Activated CD4-positive, CD25-positive, alpha-beta regulatory T cell treated with anti-CD3 and anti-CD28 coated beads, Interleukin-2, amount 50 U/mL, for 72 hours (primary cell): Measurements from ENCODE around the gene CHN2.

Experiments used
- DNase-seq: peaks from one replicate; pipeline ENCODE4 v3.0.0; 2021

The CHN2 gene

DNA sequence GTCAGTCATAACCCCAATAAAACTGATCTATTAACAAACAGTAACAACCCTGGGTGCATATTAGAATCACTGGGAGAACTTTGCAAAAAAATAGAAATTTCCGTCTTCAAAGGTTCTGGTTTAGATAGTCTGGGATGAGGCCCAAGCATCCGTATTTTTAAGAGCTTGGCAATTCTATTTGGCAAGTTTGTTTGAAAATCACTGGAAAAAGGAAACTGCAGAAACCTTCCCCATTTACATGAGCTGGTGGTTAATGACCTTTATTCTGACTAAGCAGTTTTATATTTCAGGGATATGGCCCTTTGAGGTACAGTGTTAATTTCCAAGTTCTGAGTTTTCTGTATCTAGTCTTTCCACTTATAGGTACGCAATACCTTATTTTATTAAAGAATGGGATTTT, 253.3 kb downstream of the CHN2 start:
- DNase-seq: no peak

DNA sequence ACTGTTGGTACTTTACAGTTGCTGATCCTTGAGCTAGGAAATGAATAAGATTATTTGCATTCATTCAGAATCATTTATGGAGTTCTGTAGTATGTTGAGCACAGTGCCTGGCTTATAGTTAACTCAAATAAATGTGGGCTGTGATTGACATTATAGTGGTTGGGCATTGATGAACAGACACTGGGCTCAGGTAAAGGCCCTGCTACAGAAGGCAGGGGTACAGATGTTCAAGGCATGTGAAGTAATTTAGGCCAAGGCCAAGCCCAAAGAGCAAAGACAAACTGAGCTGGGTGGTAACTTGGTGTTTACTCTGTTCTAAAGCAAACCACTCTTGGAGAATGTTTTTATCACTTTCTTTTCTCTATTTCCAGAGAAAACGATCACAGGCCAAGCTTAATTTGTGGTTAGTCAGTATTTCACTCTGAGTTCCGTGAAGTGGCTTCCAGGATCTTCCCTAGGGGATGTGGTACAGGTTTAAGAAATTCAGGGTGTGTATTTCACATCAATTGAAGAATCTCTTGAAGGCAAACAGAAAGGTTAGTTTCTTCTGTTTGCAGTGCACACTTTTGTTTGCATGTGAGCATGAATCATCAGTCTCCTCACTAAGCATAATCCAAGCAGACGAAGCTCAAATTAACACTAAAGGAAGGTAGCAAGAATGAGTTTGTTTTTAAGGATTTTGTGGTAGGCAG, 255.1 kb downstream of the CHN2 start:
- no peak for DNase-seq

DNA sequence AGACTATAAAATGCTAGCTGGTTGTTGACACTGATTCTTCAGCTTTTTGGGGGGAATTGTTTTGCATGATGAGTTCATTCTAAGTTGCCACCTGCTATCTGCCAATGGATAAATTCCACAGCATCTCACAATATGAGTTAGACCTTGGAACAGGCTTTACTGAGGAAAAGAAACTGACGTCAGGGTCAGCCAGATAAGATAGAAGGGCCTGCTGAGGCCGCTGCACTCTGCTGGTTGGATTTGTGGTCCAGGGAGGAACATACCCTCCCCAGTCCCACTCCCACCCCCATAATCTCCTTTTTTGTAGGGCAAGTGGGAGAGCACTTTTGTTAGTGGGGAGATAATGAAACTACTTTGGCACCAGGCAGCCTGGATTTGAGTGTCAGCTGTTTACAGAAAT, 258.4 kb downstream of the CHN2 start:
- DNase-seq: no peak

DNA sequence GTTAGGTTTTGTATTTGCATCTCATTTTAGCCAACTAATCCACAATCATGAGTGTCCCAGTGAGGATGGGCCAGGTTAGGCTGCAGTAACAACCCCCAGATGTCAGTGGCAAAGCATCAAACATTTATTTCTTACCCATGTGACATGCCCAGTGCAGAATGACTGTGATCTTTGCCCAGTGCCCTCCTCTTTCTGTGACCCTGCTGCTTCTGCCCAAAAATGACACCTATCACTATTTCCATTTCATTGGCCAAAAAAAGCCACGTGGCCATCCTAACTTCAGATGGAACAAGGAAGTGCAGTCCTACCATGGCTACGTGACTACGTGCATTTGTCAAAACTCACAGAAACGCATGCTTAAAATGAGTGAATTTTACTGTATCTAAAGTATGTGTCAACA, 259.9 kb downstream of the CHN2 start:
- no peak for DNase-seq

DNA sequence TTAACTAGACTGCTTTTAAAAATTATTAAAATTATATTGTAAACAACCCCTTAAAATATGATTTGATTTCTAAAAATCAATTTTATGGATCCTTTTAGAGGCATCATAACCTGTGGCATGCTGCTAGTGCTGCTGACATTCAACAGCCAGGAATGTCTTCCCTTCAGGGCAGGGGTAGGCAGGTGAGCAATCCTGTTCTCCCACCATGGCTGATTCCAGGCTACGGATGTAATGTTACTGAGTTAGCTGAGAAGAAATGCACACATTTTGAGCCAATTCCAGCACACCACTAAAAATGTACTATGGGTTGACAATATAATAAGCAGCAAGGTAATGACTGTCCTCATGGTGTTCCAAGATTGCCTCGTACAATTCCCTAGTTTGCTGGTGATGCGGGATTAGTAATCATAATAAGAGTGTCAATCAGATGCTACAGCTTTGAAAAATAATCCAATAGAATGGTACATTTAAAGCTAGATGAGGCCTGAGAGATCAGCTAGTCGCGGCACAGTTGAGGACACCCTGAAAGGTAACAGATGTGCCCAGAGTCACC, 260.4 kb downstream of the CHN2 start:
- no peak for DNase-seq

DNA sequence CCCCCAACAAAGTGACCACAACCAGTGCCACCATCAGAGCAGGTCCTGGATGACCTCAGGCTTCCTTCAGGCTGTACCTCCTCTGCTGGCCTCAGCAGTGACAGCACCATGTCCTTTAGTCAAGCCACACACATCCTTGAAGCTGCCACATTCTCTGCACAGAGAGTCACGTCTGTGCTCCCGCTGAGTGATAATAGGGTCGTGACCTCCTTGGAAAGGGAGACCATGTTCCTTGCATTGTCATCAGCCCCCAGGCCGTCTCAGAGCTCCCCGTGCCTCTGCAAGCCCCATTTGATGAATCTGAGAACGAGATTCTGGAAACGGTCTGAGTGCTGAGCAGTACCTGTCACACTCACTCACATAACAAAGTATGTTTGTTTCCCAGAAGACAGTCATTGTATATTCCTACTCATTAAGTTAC, 262.6 kb downstream of the CHN2 start:
- DNase-seq: no peak

DNA sequence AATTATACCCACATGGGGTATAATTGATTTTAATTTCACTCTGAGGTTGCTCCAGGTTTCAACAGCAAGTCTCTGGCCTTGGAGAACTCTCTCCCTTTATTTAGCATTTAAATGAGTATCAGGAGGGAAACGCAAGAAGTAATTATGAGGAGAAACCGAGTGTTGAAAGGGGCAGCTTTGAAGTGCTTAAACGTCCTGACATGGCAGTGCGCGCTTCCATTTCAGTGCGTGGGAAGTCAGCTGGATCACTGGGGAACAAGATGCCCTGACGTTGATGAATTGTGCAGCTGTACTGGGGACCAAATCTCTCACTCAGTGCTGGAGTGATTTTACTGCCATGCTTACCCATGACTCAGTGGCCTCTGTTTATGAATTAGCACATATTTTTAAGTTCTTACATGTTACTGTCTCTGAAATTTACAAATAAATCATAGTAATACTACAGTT, 263.0 kb downstream of the CHN2 start:
- no peak for DNase-seq

DNA sequence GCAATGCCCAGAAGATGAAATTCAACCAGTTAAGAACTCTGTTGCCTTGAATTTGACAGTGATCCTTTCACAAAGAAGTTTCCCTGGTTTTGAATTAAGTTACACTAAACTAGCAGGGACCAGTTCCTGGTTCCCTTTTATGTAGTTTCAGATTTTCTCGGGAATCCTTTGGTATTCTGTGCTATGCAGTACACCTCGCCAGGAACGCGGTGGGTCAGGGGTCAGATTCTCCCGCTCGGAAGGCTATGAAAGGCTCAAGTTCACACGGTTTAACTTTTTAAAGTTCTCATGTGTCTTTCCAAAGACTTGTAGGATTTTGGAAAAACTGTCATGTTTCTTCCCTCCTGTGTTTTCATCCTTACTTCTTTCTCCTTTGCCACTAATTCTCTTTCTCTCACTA, 264.4 kb downstream of the CHN2 start:
- no peak for DNase-seq

DNA sequence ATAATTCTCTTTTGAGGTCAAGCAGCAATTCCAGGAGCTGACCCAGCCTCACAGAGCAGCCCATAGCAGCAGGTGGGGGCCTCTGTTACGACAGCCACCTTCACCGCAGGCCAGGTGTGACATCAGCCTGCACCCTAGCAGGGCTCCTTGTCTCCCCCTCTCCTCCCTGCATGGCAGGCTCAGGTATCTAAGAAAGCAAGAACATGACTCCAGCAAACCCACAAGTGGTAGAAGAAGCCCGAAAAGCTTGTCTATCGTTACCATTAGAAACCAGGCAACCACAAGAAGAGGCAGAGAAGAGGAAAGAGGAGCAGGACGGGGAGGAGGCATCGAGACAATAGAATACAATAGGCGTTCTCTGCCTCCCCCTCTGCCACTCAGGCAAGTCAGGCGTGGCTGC, 265.0 kb downstream of the CHN2 start:
- DNase-seq: no peak

DNA sequence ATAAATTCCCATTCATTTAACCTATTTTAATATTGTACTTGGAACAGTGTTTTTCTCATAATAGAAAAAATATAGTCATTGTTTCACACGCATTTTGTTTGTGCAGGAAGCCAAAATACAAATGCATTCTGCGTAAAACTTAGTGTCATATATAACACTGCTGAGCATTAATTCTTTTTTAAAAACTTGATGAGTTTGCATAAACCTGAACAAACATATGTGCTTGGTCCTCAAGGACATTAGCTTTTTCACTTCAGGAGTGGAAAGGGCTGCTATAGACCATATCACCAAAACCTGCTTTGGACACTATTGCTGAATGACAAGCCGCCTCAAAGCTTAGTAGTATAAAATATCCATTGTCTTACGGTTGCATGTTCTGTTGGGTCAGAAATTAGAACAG, 267.4 kb downstream of the CHN2 start:
- DNase-seq: no peak

DNA sequence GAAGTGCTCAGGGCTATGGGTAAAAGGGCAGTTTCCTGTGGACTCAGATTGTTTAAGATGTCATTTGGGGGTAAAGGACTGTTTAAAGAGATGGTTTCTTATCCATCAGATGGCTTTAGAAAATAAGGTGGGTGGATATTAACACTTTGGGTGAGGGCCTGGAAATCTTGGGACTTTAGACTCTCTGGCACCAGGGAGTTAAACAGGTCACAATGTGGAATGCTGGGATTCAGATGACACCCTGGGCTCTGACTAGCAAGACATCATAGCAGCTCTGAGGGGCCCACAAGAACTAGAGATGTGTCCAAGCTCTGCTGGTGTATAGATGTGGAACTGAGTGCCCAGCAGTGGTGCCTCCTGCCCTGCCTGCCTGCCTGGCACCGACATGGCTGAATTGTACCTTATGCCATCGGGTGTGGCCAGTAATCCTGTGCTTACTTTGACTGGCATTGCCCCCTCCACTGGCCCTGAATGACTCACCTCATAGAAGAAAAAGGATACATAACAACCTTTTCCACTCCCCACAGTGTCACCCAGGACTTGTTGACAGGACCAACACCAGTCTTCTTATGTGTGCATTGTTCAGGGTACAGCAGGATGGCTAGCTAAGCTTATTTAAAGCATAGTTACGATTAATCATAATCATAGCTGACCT, 269.1 kb downstream of the CHN2 start:
- DNase-seq: no peak

DNA sequence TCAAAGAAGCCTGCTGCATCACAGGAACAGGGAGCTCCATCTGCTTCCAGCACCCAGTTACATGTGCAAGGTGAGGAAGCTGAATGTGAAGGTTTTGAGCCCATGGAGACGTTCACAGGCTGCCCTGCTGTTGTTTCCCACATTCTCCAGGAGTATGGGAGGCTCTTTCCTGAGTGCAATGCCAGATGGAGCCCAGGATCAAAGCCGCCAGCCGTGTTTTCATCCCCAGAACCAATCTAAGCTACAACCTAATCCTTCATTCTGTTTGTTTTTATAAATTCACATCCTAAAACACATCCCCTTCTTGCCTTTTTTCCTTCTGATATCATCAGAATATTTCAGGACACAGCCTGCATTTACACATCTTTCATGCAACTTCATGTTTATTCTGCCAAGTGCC, 270.2 kb downstream of the CHN2 start:
- no peak for DNase-seq

DNA sequence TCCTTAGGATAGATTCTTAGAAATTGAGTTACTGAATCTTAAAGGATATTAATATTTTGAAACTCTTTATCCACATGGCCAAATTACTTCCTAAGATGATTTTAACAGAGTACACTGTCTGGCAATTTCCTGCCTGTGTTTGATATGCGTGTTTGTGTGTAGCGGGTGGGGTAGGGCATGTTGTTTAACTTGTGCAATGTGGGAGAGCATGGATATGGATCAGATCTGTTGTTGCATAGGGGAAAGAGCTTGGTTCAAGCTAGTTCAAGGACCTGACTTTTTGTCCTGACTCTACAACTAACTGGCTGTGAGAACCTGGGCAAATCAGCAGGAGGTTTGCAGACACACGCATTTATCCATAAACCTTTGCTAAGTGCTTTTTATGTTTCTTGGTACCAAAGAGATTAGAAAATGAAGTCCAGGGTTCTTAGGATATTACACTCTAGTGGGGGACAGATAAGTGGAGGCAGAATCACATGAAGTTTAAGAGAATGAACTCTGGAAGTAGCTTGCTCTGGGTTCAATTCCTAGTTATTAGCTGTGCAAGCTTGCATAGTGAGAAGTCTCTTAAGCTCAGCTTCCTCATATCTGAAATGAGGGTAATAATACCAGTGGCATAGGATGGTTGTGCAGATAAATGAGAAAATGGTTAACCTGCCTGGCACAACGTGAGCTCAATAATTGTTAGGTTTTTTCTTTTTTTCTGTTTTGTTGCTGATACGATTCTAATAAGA, 272.8 kb downstream of the CHN2 start:
- DNase-seq: no peak

DNA sequence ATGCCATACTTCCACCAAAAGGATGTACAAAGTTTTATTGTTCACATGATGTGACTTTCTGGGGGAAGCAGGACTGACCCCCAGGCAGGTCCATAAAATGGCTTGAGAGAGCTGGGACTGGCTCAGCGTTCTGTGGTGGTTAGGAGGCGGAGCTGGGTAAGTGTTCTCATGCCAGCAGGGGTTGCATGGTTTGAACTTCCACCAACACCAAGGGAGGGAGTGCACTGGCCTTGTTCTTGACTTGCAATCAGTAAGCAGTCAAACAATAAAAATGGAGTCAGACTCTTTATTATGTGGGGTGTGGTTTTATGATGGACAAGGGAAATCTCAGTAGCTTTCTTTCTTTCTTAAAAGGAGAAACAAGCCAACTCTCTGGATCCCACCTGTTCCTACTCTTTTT, 273.6 kb downstream of the CHN2 start:
- no peak for DNase-seq

DNA sequence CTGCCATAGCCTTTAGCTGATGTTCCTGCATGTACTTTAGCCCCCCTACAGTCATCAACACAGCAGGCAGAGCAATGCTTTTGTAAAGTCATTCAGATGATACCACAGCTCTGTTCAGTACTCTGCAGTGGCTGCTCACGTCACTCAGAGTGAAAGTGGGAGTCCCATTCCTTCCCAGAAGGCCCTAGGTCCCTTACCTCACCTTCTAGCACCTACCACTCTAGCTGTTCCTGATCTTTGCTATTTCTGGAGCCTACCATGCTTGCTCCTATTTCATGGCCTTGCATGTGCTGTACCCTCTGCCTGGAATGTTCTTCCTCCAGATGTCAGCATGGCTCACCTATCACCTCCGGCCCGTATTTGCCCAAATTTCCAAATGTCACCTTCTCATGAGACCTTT, 274.7 kb downstream of the CHN2 start:
- DNase-seq: no peak

DNA sequence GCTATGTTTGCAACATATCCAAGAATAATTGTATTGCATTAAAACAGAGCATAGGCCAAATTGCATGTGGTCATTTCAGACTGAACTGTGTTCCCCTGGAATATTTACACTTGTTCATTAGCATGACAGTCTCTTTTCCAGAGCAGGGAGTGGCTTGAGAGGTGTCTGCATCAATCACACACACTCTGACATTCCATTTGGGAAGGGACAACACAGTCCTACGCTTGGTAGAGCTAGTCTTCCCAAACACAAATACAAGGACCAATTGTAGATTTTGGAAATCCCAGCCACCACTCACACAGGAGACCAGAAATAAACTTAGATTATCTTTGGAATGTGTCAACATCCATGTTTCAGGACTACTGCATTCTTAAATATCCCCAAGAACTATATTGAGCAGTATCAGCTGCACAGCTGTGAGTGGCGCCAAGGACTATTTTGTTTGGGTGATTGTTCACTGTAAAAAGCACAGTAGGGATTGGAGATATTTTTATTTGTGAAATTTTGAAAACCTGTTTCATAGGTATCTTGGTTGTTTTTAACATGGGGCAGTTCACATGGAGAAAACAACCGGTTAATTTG, 275.5 kb downstream of the CHN2 start:
- DNase-seq: no peak

DNA sequence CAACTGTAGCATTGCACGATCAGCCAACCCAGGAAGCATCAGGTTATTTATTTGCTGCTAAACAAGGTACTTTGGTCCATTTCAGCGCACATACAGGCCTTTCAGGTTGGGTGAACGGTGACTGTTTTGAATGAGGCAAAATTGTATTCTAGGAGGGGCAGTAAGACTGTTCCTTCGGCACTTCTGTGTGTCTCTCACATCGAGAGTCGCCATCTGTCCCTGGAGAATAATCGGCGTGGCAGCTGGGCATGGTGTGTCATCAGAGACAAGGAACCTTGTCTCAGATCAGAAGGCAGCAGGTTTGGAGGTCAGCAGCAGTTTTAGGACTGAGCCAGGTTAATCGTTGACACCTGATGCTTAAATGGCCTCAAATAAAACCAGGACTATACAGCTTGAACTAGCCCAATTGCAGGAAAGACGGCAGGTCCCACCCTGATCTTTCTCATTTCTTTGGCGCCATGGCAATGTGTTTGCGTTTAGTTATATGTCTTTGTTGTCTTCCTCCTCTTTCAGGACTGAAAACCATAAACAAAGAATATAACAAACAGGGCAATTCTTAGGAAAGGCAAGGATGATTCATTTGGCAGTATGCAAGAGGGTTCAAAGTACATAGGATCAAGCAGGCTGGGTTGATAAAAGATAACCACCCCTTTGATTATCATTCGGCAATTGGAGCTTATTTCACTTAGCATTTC, 277.0 kb downstream of the CHN2 start:
- DNase-seq: no peak

DNA sequence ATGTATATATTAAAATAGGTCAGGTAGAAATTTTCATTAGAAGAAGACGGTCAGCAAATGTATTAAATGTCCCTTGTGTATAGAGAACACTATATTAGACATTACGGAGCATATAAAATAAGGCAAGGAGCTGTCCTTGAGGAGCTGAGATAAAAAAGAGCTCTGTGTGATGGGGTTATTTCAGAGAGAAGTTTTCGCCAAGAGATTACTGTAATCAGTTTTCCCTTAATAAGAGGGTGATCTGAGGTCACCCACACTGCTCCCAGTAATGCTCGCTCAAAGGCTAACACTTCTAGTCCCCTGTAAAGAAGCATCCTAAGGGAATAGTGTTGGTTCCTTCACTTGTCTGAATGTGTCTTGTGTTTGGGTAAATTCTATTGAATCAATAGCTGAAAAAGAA, 282.3 kb downstream of the CHN2 start:
- DNase-seq: no peak

DNA sequence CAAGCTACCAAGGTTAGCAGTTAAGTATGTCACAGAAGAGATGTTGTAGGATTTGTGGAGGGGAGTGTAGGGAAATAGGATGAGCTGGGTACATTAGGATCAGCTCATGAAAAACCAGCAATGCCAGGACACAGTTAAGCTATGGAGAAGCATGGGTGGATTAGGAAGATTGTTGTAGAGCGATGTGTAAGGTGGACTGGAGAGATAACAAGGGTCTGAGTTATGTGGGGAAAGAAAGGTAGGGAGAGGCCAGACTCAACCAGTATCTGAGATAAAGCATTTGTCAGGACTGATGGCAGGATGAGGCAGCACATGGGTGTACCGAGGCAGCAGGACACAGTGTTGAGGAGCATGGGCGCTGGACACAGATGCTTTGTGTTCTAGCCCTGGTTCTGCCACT, 283.7 kb downstream of the CHN2 start:
- no peak for DNase-seq

DNA sequence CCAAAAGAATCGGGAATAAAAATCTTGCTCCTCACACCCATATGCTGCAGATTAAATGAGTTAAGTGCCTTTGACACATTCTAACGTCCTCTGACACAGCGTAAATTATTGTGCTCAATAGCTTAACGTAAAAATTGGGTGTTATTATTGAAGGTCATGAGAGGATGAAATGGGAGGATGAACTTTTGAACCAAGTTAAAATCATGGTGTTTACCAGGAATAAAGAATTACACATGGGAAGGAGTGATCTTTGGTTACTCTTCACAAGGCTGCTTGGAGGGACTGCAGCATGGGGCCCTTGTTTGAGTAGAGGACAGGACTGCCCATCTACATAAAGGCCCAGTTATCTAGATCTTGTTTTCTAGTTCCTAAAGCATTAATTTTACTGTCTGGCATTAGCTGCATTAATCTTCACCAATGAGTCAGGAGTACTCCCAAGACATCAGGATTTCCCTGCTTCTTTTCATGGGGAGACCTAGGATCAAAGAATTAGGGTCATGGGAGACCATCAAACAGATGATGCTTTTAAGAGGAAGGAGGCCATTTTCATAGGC, 284.2 kb downstream of the CHN2 start:
- no peak for DNase-seq

DNA sequence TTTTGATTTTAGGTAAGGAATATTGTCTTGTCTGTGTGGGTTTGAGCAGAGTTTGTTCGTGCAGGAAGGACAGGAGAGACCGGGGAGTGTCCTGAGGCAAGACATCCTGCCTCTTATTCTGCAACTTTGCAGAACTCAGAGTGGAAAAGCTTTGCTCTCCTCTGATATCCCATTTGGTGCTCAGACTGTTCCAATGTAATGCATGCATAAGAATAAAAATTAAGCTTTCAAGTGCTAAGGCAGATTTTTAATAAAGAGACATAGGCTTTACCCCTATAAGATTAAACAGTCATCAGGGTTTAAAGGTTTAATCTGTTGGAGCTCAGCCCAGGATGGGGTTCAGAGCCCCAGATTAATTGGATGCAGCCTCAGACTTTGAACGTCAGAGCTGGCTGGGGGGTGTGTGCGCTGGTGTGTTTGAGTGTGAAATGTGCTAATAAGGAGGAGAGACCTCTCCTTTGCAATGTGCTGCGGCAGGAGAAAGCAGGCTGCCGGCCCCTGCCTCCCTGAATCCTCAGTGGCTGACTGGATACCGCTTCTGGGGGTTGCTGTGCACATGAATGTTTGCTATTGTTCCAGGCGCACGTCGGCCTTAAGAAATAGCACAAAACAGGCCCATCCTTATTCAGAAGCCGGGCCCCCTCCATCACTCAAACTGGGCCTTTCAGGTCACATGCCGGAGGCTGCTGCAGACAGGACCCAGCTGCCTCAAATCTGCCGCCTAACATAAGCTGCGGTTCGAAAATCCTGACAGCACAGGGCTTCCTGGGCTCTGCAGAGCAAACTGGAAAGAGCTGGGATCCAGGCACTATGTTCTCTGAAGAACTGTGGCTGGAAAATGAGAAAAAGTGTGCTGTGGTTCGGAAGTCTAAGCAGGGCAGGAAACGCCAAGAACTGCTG, 285.0 kb downstream of the CHN2 start:
- no peak for DNase-seq

DNA sequence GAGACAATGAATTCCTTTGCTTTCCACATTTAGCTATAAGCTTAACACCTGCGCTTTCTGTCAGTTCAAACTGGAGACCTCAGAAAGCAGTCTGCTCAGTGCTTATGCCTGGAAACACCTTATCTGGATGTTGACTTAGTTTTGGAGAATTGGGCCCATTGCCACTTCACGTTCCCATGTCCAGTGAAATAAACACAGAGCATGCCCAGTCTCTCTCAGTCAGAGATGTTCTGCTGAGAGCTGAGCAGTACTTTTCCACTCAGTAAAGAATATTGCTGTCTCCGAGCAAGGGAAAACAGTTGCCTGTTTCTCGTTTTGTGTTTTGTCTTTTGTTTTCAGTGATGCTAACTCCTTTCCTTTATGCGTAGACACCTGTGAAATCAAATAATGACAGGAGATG, 285.9 kb downstream of the CHN2 start:
- DNase-seq: no peak
